ENCODE results near the gene DHCR7. TPM values are rescaled to one million over a fixed set of nuclear protein-coding genes. Genes with fewer than 3 reads are reported as not detected.
"Not testable (repeated sequence)": the region's sequence is repeated elsewhere in the genome, so short reads cannot be mapped to it uniquely, and the experiment has no call there.

DHCR7 gene
- total RNA-seq, 3 donors from 2014 or later: 29.8 to 39.2 (median 32.0) TPM

DNA sequence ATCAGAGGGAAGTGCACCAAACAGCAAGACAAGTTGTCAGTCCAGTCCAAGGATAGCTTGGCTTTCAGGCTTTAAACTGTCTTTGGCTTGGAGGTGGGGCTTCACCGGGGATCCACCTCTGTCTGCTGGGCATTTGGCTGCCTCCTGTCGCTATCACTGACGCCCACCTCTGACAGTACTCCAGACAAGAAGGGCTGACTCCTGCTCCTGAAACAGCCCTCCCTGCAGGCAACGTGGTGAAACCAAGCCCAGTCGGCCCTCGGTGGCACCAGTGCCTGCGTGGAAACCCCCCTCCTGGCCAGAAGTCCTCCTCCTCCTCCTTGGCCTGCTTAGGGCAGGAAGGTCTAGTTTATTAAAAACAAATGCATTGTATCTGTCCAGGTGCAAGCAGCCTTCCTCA, 16.9 kb downstream of the DHCR7 start:
- Mint-ChIP-seq H3K27me3 (ENCODE audit: low read depth) (no peaks in the 10 kb centered on the region), H3K36me3 (ENCODE audit: insufficient read depth) (peaks cover 9% of the 10 kb centered on the region), H3K9me3 (no peaks in the 10 kb centered on the region), H3K4me3 (no peak overlapping the region), H3K4me1 (ENCODE audit: low read depth) (no peaks in the 10 kb centered on the region)
- ATAC-seq (no peak), DNase-seq (no peak)

DNA sequence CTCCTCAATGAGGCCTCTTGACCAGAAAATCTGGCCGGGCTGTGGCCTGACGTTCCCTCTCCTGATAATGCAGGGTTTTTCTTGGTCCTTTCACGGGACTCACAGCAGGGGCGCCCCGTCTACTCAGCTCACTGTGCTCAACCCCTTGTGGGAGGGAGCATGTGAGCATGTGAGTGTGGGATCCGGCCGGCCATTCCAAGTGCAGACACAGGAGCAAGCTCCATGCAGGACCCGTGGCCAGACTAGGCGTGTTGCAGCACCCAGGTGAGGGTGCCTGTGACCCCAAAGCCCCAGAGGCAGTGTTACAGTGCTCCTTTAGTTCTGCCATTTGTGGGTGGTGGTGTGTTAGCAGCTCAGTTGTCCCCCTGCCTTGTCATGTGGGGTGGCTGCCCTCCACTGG, 18.0 kb downstream of the DHCR7 start:
- Mint-ChIP-seq H3K9me3 (no peaks in the 10 kb centered on the region), H3K4me1 (ENCODE audit: low read depth) (no peaks in the 10 kb centered on the region), H3K4me3 (no peak overlapping the region), H3K27me3 (ENCODE audit: low read depth) (no peaks in the 10 kb centered on the region), H3K36me3 (ENCODE audit: insufficient read depth) (peaks cover 5% of the 10 kb centered on the region)
- DNase-seq: no peak
- no peak for ATAC-seq

DNA sequence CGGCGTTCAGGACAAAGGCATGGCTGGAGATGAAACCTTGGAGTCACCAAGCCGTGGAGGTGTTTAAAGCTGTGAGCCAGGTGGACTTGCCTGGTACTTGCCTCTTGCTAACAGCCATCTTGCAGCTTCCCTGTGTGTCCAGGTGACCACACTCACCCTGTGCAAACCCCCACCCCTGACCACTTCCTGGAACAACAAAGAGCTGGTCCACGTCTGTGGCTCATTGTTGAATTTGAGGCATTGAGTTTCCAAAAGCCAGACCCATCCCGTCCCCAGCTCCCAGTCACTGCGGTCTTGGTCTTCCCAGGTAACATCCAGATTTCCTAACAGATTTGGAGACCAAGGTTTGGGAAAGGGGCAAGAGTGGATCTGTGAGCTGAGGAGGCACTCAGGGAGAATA, 18.5 kb downstream of the DHCR7 start:
- DNase-seq: no peak
- H3K36me3 Mint-ChIP-seq (ENCODE audit: insufficient read depth): no peaks in the 10 kb centered on the region

DNA sequence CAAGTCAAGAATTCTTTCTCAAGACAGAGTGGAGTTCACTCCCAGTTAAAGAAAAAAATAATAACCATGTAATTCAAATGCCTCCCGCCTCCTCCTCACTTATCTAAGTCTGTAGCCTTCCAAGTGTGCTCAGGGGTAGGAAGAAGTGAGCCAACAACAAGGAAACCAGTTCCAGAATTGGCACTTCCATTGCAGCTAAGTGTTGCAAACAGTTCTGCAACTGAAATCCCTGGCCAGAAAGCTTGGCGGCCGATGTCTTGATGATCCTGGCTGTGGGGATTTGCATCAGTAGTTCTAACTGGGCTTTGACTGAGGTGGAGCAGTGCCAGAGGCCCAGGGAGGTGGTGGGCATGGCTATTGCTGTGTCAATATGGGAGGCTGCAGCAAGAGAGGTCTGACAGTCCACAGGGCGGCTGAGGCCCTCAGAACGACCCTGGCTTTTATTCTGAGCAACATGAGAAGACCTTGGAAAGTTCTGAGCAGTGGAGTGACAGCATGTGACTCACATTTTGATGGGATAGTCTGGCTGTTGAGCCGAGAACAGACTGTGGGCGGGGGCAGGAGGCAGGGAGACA, 19.2 kb downstream of the DHCR7 start:
- DNase-seq (no peak), ATAC-seq (no peak)
- H3K4me1 Mint-ChIP-seq (ENCODE audit: low read depth): no peaks in the 10 kb centered on the region
- H3K36me3 Mint-ChIP-seq (ENCODE audit: insufficient read depth): no peaks in the 10 kb centered on the region
- no peaks in the 10 kb centered on the region for H3K27me3 Mint-ChIP-seq (ENCODE audit: low read depth)
- no peaks in the 10 kb centered on the region for H3K9me3 Mint-ChIP-seq
- H3K4me3 Mint-ChIP-seq: no peak overlapping the region

More for the DNA sequence above, 18.5 kb downstream of the DHCR7 start:
- ATAC-seq: no peak
- no peaks in the 10 kb centered on the region for H3K4me1 Mint-ChIP-seq (ENCODE audit: low read depth)
- no peak overlapping the region for H3K4me3 Mint-ChIP-seq
- H3K27me3 Mint-ChIP-seq (ENCODE audit: low read depth): no peaks in the 10 kb centered on the region
- no peaks in the 10 kb centered on the region for H3K9me3 Mint-ChIP-seq

DNA sequence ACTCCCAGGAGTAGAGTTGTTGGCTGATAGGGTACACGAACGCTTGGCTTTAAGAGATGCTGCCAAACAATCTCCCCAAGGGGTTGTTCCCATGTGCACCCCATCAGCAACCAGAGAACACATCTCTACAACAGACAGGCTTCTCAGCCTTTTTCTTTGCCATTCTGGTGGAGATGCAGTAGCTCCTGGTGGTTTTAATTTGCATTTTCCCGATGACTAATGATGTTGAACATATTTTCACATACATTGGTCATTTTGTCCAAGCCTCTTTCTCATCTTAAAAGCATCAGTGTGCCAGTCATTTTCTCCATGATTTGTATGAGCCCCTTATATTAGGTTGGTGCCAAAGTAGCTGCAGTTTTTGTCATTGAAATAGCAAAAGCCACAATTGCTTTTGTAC, 21.8 kb downstream of the DHCR7 start:
- no peaks in the 10 kb centered on the region for H3K9me3 Mint-ChIP-seq
- ATAC-seq (no peak), DNase-seq (no peak)
- H3K4me1 Mint-ChIP-seq (ENCODE audit: low read depth): no peaks in the 10 kb centered on the region
- peaks cover 2% of the 10 kb centered on the region for H3K27me3 Mint-ChIP-seq (ENCODE audit: low read depth)
- no peak overlapping the region for H3K4me3 Mint-ChIP-seq
- no peaks in the 10 kb centered on the region for H3K36me3 Mint-ChIP-seq (ENCODE audit: insufficient read depth)

DNA sequence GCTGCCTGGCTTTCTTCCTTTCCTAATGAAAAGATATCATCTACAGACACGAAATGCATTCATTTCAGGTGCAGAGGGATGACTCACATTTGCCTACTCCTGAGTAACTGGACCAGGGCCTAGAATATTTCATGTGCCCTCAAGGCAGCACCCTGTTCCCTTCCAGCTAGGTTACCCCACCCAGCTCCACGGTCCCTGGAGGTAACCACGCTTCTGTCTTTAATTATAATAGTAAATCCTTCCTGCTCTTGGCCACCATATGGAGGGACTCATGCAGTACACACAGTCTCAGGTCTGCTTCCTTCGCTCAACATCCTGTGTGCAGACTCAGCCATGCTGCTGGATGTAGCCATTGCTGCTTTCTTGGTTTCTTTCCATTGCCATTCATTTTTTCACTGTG, 22.3 kb downstream of the DHCR7 start:
- peak in 1 of 2 donors; percentile 14 for ATAC-seq
- Mint-ChIP-seq H3K27me3 (ENCODE audit: low read depth) (peaks cover 2% of the 10 kb centered on the region), H3K9me3 (no peaks in the 10 kb centered on the region), H3K36me3 (ENCODE audit: insufficient read depth) (no peaks in the 10 kb centered on the region), H3K4me3 (no peak overlapping the region), H3K4me1 (ENCODE audit: low read depth) (no peaks in the 10 kb centered on the region)
- no peak for DNase-seq

DNA sequence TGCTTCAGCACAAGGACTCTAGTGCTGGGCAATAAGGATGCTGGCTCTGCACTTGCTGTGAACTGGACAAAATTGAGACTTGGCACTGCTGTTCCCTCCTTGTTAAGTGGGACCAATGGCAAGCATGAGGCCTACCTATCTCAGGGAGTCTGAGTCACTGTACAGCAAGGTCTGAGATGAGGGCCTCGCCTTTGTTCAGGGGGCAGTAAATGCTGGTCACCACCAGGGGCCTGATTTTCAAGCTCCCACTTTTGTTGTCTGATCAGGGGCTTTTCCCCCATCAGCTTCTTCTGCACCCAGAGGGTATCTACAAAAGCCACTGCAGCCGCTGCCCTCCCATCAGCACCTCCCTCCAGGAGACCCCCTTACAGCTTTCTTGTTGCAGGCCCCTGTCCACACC, 22.8 kb downstream of the DHCR7 start:
- Mint-ChIP-seq H3K9me3 (no peaks in the 10 kb centered on the region), H3K27me3 (ENCODE audit: low read depth) (peaks cover 2% of the 10 kb centered on the region), H3K4me3 (no peak overlapping the region), H3K4me1 (ENCODE audit: low read depth) (no peaks in the 10 kb centered on the region), H3K36me3 (ENCODE audit: insufficient read depth) (no peaks in the 10 kb centered on the region)
- DNase-seq (no peak), ATAC-seq (no peak)

DNA sequence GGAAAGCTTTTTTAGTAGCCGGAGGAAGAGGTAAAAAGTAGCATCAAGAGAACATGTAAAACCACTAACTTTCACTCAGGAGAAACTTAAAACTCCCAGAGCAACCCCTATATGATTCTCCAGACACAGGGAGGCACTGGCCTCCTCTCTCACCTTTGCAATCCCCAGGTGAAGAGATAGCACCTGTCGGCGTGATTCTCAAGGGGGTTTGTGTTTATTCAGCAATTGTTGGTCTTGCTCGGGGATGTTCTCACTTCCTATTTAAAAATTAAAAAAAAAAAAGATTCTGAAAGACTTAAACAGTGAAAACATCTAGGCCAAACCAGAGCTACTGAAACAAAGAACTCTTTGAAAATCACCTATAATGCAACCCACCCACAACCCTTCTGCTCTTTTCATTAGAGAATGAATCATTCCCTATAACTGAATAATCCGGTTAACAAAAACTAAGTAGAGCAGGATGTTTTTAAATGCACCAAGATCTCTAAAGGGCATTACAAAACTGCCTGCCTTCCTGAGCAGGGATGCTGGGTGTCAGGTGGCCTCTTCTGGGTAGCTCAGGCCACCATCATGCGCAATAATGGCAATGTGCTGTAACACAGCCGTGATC, 24.9 kb downstream of the DHCR7 start:
- no peak overlapping the region for H3K4me3 Mint-ChIP-seq
- H3K4me1 Mint-ChIP-seq (ENCODE audit: low read depth): no peaks in the 10 kb centered on the region
- H3K27me3 Mint-ChIP-seq (ENCODE audit: low read depth): peaks cover 4% of the 10 kb centered on the region
- H3K36me3 Mint-ChIP-seq (ENCODE audit: insufficient read depth): no peaks in the 10 kb centered on the region
- no peaks in the 10 kb centered on the region for H3K9me3 Mint-ChIP-seq
- ATAC-seq: no peak
- no peak for DNase-seq

DNA sequence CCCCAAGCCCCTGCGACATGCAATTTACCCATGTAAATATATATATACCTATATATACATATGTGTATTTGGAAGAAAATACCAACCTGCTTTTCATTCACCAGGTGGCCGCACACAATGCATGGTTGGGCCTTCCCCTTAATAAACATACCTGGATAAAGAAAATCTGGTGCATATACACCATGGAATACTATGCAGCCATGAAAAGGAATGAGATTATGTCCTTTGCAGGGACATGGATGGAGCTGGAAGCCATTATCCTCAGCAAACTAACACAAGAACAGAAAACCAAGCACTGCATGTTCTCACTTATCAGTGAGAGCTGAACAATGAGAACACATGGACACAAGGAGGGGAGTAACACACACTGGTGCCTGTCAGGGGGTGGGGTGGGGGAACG, 25.9 kb downstream of the DHCR7 start:
- not testable (repeated sequence) for DNase-seq; H3K4me1 Mint-ChIP-seq (ENCODE audit: low read depth); H3K36me3 Mint-ChIP-seq (ENCODE audit: insufficient read depth); H3K27me3 Mint-ChIP-seq (ENCODE audit: low read depth); H3K9me3 Mint-ChIP-seq; H3K4me3 Mint-ChIP-seq; ATAC-seq

DNA sequence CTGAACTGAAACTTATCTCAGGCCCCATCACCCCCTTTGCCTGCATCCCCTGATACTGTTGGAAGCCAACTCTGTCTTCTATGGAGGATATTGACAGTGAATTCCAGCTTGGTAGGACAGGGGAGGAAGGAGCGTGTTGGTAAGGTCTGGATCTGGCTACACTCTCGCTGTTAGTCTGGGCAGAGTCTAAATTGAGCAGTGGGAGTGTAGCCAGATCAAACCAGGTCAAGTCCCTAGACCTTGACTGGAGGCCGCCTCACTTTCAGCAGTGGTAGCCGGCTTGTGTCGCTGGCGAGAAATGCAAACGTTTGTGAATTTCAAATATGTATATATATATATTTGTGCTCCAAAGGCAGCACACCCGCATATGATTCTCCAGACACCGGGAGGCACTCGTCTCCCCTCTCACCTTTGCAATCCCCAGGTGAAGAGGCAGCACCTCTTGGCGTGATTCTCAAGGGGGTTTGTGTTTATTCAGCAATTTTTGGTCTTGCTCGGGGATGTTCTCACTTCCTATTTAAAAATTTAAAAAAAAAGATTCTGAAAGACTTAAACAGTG, 26.7 kb downstream of the DHCR7 start:
- Mint-ChIP-seq H3K4me1 (ENCODE audit: low read depth) (no peaks in the 10 kb centered on the region), H3K36me3 (ENCODE audit: insufficient read depth) (no peaks in the 10 kb centered on the region), H3K4me3 (no peak overlapping the region), H3K27me3 (ENCODE audit: low read depth) (peaks cover 4% of the 10 kb centered on the region), H3K9me3 (no peaks in the 10 kb centered on the region)
- no peak for DNase-seq
- ATAC-seq: no peak

DNA sequence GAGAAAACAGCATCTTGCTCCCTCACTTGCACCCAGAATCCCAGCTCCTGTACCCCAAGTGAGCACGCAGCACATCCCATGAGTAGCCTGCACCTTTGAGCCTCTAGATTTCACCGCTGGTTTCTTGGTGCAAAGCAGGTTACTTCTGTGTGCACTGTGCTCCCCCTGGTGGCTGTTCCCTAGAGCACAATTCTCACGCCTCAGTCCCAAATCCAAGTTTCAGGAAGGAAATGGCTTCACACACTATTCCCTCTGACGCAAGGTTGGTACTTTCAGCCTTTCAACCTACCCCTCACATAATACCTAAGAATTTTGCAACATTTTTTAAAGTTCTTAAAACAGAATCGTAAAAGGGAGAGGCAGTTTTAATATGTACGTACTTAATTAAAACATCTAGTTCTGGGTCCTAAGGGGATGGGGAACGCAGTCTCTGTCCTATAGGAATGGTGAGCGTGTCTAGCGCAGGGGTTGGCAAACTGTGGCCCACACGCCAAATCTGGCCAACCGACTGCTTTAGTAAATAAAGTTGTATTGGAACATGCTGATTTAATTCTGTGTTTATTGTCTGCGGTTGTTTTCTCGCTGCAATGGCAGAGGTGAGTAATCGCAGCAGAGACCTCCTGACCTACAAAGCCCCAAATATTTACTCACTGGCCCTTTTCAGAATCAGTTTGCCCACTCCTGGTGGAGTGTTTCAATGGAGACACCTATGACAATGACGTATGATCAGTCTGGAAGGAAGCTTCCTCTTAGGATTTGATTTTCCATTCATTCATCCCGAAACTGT, 27.5 kb downstream of the DHCR7 start:
- no peaks in the 10 kb centered on the region for H3K36me3 Mint-ChIP-seq (ENCODE audit: insufficient read depth)
- peaks cover 4% of the 10 kb centered on the region for H3K27me3 Mint-ChIP-seq (ENCODE audit: low read depth)
- H3K9me3 Mint-ChIP-seq: no peaks in the 10 kb centered on the region
- DNase-seq (no peak), ATAC-seq (no peak)
- H3K4me3 Mint-ChIP-seq: no peak overlapping the region
- H3K4me1 Mint-ChIP-seq (ENCODE audit: low read depth): no peaks in the 10 kb centered on the region

DNA sequence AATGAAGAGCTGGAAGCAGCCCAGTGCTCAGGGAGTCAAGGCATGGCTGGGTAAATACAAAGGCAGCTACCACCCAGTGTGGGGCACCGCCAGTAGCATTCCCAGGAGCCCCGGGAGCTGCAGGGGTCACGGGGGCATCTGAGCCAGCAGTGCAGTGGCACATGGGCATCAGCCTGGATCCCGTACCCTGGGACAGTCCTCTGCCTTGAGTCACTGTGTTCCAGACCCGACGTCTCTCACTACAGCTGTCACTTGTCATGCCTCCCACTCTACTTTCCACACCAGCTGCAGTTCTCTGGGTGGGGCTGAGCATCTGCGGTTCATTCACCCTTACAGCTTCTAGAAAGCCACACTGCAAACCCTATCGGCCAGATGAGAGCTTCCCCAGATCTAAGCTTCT, 29.6 kb downstream of the DHCR7 start:
- Mint-ChIP-seq H3K4me1 (ENCODE audit: low read depth) (no peaks in the 10 kb centered on the region), H3K9me3 (no peaks in the 10 kb centered on the region), H3K36me3 (ENCODE audit: insufficient read depth) (no peaks in the 10 kb centered on the region), H3K27me3 (ENCODE audit: low read depth) (peaks cover 8% of the 10 kb centered on the region), H3K4me3 (no peak overlapping the region)
- DNase-seq (no peak), ATAC-seq (peak; percentile 40 to 52)

DNA sequence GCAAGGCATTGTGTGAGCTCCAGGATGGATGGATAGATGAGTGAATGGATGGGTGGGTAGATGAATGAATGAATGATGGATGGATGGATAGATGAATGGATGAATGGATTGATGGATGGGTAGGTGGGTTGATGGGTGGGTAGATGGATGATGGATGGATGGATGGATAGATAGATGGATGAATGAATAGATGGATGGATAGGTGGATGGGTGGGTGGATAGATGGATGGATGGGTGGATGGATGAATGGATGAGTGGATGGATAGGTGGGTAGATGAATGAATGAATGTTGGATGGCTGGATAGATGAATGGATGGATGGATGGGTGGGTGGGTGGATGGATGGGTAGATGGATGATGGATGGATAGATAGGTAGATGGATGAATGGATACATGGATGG, 33.5 kb downstream of the DHCR7 start:
- Mint-ChIP-seq H3K27me3 (ENCODE audit: low read depth) (peaks cover 16% of the 10 kb centered on the region), H3K4me1 (ENCODE audit: low read depth) (no peaks in the 10 kb centered on the region), H3K9me3 (no peaks in the 10 kb centered on the region), H3K4me3 (no peak overlapping the region), H3K36me3 (ENCODE audit: insufficient read depth) (no peaks in the 10 kb centered on the region)
- no peak for ATAC-seq
- DNase-seq: no peak

DNA sequence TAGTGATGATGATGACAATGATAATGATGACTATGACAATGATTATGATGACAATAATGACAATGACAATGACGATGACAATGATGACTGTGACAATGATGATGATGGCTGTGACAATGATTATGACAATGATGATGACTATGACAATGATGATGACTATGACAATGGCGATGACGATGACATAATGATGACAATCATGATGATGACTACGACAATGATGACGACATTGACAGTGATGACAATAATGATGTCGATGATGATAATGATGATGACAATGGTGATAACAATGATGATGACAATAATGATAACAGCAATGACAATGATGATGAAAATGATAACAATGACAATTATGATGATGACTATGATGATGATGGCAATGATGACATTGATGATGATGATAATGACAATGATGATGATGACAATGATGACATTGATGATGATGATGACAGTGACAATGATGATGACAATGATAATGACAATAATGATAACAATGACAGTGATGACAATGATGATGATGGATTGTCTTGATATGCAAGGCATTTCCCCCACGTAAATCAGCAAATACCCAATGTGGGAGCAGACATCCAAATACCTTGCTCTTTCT, 37.7 kb downstream of the DHCR7 start:
- Mint-ChIP-seq H3K27me3 (ENCODE audit: low read depth) (peaks cover 18% of the 10 kb centered on the region), H3K4me1 (ENCODE audit: low read depth) (no peaks in the 10 kb centered on the region), H3K36me3 (ENCODE audit: insufficient read depth) (no peaks in the 10 kb centered on the region), H3K9me3 (no peaks in the 10 kb centered on the region), H3K4me3 (no peak overlapping the region)
- DNase-seq (no peak), ATAC-seq (no peak)
